Esophagus muscularis mucosa (tissue), 3 donors: ENCODE results near the gene VASH2.

Source experiments
- CTCF ChIP-seq, 3 experiments: fragments of 200-600 bp in 2 of 3; fragments of 450-650 bp in 1 of 3; sonication (generic) in 2 of 3; IDR thresholded peaks; one replicate each; pipeline ENCODE4 v1.5.1; 2017 to 2019; ENCODE audit warnings: antibody characterized with exemption in 3 of 3, mild to moderate bottlenecking in 2 of 3, moderate library complexity in 1 of 3
- POLR2A ChIP-seq: fragments of 450-650 bp; IDR thresholded peaks from one replicate; pipeline ENCODE4 v1.6.1; 2017; ENCODE audit warnings: antibody characterized with exemption, moderate library complexity, mild to moderate bottlenecking, low read depth
- POLR2AphosphoS5 ChIP-seq, 2 donors: sonication (generic); formaldehyde crosslinking; IDR thresholded peaks; one replicate each; pipeline ENCODE4 v1.6.1; 2017; ENCODE audit warnings: antibody characterized with exemption in 2 of 2

DNA sequence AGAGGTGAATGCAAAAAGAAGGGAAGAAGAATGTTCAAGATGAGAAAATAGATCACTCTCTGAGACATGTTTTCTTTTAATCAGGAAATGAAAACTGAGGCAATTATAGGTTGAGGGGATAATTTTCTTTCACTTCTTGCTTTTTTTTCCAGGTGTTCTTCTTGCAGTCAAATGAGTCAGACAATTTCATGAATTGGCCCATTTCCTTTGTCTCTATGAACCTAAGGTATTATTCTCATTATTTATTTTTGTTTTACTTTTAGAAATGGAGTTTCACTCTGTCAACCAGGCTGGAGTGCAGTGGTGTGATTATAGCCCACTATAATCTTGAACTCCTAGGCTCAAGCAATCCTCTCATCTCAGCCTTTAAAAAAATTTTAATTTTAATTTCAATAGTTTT is 3.5 kb upstream of the VASH2 start:
- TF ChIP-seq POLR2AphosphoS5 (IDR thresholded peaks at IDR 0.05) (no peak), CTCF (IDR thresholded peaks at IDR 0.05) (no peak), POLR2A (no peak)
